ENCODE measurements around the gene RHOD. TPM values are rescaled to one million over a fixed set of nuclear protein-coding genes. Genes with fewer than 3 reads are reported as not detected.

The RHOD gene
- total and polyA plus RNA-seq, 7 donors, result 9.7 to 56.5 (median 20.9) TPM

GRCh38 chr11:67116758-67117105, 60.1 kb downstream of the RHOD start:
- DNase-seq, result no peak
- intact Hi-C loops (cut with DNase I), result loop anchor here in 1 of 2 donors (5.0 kb wide), 1 partner anchor 59 kb away; the partner anchor contains the start of gene RHOD
- no peak for ATAC-seq
- peak overlapping the region; percentile 99 for H3K27ac ChIP-seq
- no peaks in the 10 kb centered on the region for H3K27me3 ChIP-seq (ENCODE audit: insufficient read depth in 3 of 3, low read length in 2 of 3)
- 81 to 84% (median 83%) methylated on average over 3 of the region's 3 CpGs for WGBS, 3 donors
- TF ChIP-seq CTCF (IDR thresholded peaks at IDR 0.05), result no peak
- H3K9me3 ChIP-seq, result no peaks in the 10 kb centered on the region
- no peaks in the 10 kb centered on the region for H3K36me3 ChIP-seq (ENCODE audit: insufficient read depth in 1 of 2, low read depth in 1 of 2)
- H3K4me1 ChIP-seq, result peaks cover 15% of the 10 kb centered on the region
- H3K4me3 ChIP-seq, result peak overlapping the region; percentile 77

DNA sequence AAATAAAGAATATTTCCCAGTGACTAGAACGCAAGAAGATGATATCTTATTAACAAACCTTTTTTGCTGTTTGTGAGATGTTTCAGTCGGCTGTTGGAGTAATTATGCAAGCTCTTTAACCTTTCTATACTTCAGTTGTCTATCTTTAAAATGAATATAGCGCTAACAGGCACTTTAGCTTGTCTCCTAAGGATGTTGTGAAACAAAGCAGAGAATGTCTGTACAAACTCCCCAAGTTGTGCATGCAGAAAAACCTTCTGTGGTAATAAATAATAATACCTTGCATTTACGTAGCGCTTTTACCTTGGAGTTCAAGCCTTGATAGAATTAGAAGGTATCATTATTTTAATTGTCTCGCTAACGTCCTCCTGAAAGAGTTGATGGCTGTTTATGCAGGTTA, 60.5 kb downstream of the RHOD start:
- TF ChIP-seq CTCF (IDR thresholded peaks at IDR 0.05), result no peak
- DNase-seq, result no peak
- 80 to 91% (median 82%) methylated on average over 7 of the region's 7 CpGs for WGBS, 3 donors
- no peaks in the 10 kb centered on the region for H3K27me3 ChIP-seq (ENCODE audit: insufficient read depth in 3 of 3, low read length in 2 of 3)
- no peaks in the 10 kb centered on the region for H3K9me3 ChIP-seq
- H3K4me3 ChIP-seq, result peak overlapping the region; percentile 77
- peaks cover 16% of the 10 kb centered on the region for H3K4me1 ChIP-seq
- H3K27ac ChIP-seq, result peak overlapping the region; percentile 99
- H3K36me3 ChIP-seq (ENCODE audit: insufficient read depth in 1 of 2, low read depth in 1 of 2), result no peaks in the 10 kb centered on the region
- ATAC-seq, result no peak
- intact Hi-C loops (cut with DNase I), result loop anchor here in 1 of 2 donors (5.0 kb wide), 1 partner anchor 60 kb away; the partner anchor contains the start of gene RHOD

- intact Hi-C loops (cut with DNase I), result loop anchor here in 1 of 2 donors (5.0 kb wide), 1 partner anchor 60 kb away; the partner anchor contains the start of gene RHOD
- H3K27ac ChIP-seq, result peak overlapping the region; percentile 99
- peaks cover 22% of the 10 kb centered on the region for H3K4me1 ChIP-seq
- H3K36me3 ChIP-seq (ENCODE audit: insufficient read depth in 1 of 2, low read depth in 1 of 2), result no peaks in the 10 kb centered on the region
- TF ChIP-seq CTCF (IDR thresholded peaks at IDR 0.05), result no peak
- no peaks in the 10 kb centered on the region for H3K9me3 ChIP-seq
- peak in 1 of 4 donors; percentile 15 for ATAC-seq
- peak; percentile 41 to 70 for DNase-seq
- WGBS, 3 donors, result 8 to 18% (median 17%) methylated on average over 41 to 65 of the region's 65 CpGs
- no peaks in the 10 kb centered on the region for H3K27me3 ChIP-seq (ENCODE audit: insufficient read depth in 3 of 3, low read length in 2 of 3)
- peak overlapping the region; percentile 77 for H3K4me3 ChIP-seq
Measured at GRCh38 chr11:67117672-67118180, 61.1 kb downstream of the RHOD start.

DNA sequence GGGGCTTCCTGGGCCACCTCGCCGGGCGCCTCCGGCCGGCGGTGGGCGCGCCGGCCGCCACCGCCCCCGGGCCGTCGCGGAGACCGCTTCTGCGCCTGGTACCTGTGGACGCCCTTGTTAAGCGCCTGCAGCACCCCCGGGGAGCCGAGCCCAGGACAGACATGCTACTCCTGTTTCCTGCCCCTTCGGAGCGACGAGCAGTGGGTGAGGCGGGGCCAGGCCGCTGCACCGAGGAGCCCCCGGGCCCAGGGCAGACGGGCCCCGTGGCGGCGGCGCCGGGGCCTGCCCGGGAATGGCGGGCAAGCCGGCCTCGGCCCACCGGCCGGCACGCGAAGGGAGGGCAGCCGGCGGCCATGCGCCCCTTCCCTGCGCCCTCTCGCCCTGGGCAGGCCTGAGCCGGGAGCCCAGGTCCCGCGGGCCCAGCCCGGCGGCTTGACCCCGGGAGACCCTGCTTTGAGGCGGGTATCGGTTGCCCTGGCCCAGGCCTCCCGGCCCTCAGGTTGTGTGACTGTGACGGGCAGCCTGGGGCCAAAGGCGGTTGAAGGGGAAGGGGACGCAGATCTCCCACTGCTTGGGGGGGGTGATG, 61.6 kb downstream of the RHOD start:
- no peaks in the 10 kb centered on the region for H3K27me3 ChIP-seq (ENCODE audit: insufficient read depth in 3 of 3, low read length in 2 of 3)
- 1 to 3% (median 2%) methylated on average over 16 to 59 of the region's 59 CpGs for WGBS, 3 donors
- H3K4me1 ChIP-seq, result peaks cover 27% of the 10 kb centered on the region
- H3K27ac ChIP-seq, result peak overlapping the region; percentile 99
- DNase-seq (peak; percentile 48 to 76), ATAC-seq (peak in 3 of 4 donors; percentile 21 to 43 (median 30))
- intact Hi-C loops (cut with DNase I), result loop anchor here in 1 of 2 donors (5.0 kb wide), 1 partner anchor 61 kb away; the partner anchor contains the start of gene RHOD
- no peaks in the 10 kb centered on the region for H3K36me3 ChIP-seq (ENCODE audit: insufficient read depth in 1 of 2, low read depth in 1 of 2)
- TF ChIP-seq CTCF (IDR thresholded peaks at IDR 0.05), result no peak
- H3K4me3 ChIP-seq, result peak overlapping the region; percentile 77
- no peaks in the 10 kb centered on the region for H3K9me3 ChIP-seq

Measured in psoas muscle (tissue), 8 donors.